Vagina (tissue), 2 donors: ENCODE data around the gene FAM209A. TPM values are rescaled to one million over a fixed set of nuclear protein-coding genes. Genes with fewer than 3 reads are reported as not detected.

Source experiments
- DNase-seq, 2 donors: peaks; one replicate each; pipeline ENCODE4 v3.0.0-alpha.2; 2017; ENCODE audit errors: extremely low spot score in 2 of 2
- H3K27ac ChIP-seq: fragments of 200-600 bp; sonication (generic); one replicate; pipeline ENCODE4 v1.5.1; 2019
- H3K27me3 ChIP-seq: fragments of 200-600 bp; sonication (generic); one replicate; pipeline ENCODE4 v1.5.1; 2019
- H3K36me3 ChIP-seq, 2 donors: fragments of 200-600 bp; sonication (generic); one replicate each; pipeline ENCODE4 v1.5.1; 2017 to 2019
- H3K4me1 ChIP-seq: fragments of 200-600 bp; sonication (generic); one replicate; pipeline ENCODE4 v1.5.1; 2019
- H3K4me3 ChIP-seq, 2 donors: fragments of 200-600 bp; sonication (generic); 1 replicate in 1 of 2; 2 replicates in 1 of 2; pipeline ENCODE4 v1.5.1; 2016 to 2019
- H3K9me3 ChIP-seq: fragments of 200-600 bp; sonication (generic); one replicate; pipeline ENCODE4 v1.5.1; 2019
- POLR2A ChIP-seq, 2 donors: fragments of 450-650 bp; IDR thresholded peaks; one replicate each; pipeline ENCODE4 v1.6.1; 2017; ENCODE audit warnings: antibody characterized with exemption in 2 of 2, mild to moderate bottlenecking in 2 of 2, moderate library complexity in 2 of 2
- POLR2AphosphoS5 ChIP-seq, 2 donors: sonication (generic); formaldehyde crosslinking; IDR thresholded peaks; one replicate each; pipeline ENCODE4 v1.9.0; 2017; ENCODE audit warnings: antibody characterized with exemption in 2 of 2, mild to moderate bottlenecking in 2 of 2, low read depth in 1 of 2; ENCODE audit not compliant: insufficient read depth in 1 of 2
- intact Hi-C: fragments of 100-400 bp; cut with DNase I; formaldehyde crosslinking; loops from one replicate; pipeline ENCODE4 v1.15.1; 2023
- total RNA-seq: library from RNA; depleted of rRNA; stranded (reverse); fragments of >200 nt; gene quantifications from one replicate; pipeline ENCODE4 v1.2.3, GENCODE V29; 2016
- TF ChIP-seq, protein P1 (sequence below), 3 experiments: fragments of 450-650 bp in 2 of 3; fragments of 200-600 bp in 1 of 3; sonication (generic) in 1 of 3; IDR thresholded peaks; one replicate each; pipeline ENCODE4 v1.5.1; 2017 to 2019; ENCODE audit warnings: antibody characterized with exemption in 3 of 3, mild to moderate bottlenecking in 2 of 3, moderate library complexity in 2 of 3

FAM209A gene
- total RNA-seq, 1 donor from 2014 or later: not detected

DNA sequence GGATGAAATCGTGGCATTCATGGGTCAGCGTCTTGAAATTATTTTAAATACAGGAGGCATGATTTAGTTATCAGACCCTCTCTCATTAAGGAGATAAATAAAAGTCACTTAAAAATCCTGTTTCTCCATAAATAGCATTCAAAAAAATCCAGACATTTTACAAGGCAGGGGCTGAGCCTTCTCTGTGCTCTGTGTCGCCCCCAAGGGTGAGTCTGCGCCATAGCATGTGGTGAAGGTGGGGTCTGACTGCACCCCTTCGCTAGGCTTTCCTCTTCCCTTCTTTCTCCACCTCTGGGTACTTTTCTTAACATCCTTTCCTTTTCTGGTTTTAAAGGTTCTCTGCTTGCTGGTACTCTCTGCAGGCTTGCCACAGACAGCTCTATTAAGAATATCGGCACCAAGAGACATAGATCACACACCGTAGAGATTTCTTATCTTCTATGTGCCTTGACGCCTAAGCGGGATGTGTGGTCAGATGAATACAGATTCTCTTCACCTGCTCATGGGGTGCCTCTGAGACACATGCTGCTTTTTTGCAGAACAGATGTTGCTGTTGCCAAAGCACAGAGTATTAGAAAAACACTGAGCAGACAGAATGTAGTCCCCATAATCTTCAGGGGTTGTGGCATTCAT, 20.1 kb upstream of the FAM209A start:
- Histone ChIP-seq H3K27ac (no peak overlapping the region), H3K9me3 (no peaks in the 10 kb centered on the region), H3K27me3 (no peaks in the 10 kb centered on the region), H3K4me1 (no peaks in the 10 kb centered on the region), H3K4me3 (no peak overlapping the region), H3K36me3 (peaks cover 0 to 10% of the 10 kb centered on the region in 2 donors)
- TF ChIP-seq POLR2A (IDR thresholded peaks at IDR 0.05) (no peak), POLR2AphosphoS5 (IDR thresholded peaks at IDR 0.05; ENCODE audit: insufficient read depth in 1 of 2, low read depth in 1 of 2) (no peak)
- TF ChIP-seq, protein P1, sequence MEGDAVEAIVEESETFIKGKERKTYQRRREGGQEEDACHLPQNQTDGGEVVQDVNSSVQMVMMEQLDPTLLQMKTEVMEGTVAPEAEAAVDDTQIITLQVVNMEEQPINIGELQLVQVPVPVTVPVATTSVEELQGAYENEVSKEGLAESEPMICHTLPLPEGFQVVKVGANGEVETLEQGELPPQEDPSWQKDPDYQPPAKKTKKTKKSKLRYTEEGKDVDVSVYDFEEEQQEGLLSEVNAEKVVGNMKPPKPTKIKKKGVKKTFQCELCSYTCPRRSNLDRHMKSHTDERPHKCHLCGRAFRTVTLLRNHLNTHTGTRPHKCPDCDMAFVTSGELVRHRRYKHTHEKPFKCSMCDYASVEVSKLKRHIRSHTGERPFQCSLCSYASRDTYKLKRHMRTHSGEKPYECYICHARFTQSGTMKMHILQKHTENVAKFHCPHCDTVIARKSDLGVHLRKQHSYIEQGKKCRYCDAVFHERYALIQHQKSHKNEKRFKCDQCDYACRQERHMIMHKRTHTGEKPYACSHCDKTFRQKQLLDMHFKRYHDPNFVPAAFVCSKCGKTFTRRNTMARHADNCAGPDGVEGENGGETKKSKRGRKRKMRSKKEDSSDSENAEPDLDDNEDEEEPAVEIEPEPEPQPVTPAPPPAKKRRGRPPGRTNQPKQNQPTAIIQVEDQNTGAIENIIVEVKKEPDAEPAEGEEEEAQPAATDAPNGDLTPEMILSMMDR (IDR thresholded peaks at IDR 0.05): no peak
- DNase-seq: no peak
- intact Hi-C loops: no loop called here

DNA sequence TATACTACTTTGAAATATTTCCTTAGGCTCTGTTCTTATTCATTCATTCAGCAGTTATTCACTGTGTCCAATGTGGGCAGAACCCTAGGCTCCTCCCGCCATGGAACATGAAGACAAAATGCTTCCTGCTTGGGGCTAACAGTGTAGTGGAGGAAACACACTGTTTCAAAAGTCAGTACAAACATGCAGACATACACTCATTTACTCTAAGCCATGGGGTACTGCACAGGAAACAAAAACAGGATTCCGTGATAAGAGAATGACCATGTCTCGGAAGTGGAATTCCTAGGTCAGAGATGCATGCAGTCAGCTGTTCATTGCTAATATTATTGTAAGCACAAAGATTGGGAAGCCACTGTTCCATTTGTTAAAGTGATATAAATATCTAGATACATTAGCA, 18.4 kb upstream of the FAM209A start:
- intact Hi-C loops: no loop called here
- DNase-seq: no peak
- no peaks in the 10 kb centered on the region for H3K36me3 ChIP-seq
- no peaks in the 10 kb centered on the region for H3K9me3 ChIP-seq
- TF ChIP-seq POLR2AphosphoS5 (IDR thresholded peaks at IDR 0.05; ENCODE audit: insufficient read depth in 1 of 2, low read depth in 1 of 2) (no peak), POLR2A (IDR thresholded peaks at IDR 0.05) (no peak)
- TF ChIP-seq, protein P1 (IDR thresholded peaks at IDR 0.05): no peak
- H3K27ac ChIP-seq: no peak overlapping the region
- H3K4me3 ChIP-seq: no peak overlapping the region
- H3K27me3 ChIP-seq: no peaks in the 10 kb centered on the region
- H3K4me1 ChIP-seq: no peaks in the 10 kb centered on the region

DNA sequence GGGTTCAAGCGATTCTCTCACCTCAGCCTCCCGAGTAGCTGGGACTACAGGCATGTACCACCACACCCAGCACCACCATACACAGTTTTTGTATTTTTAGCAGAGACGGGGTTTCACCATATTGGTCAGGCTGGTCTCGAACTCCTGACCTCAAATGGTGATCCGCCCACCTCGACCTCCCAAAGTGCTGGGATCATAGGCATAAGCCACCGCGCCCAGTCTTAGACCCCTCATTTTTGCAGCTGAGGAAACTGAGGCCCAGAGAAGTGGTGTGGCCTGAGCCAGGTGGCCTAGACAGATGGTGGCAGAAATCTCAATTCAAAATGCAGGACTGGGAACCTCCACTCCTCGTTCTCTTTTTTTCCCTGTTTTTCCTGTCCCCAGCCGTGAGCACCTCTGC, 12.6 kb upstream of the FAM209A start:
- intact Hi-C loops: no loop called here
- Histone ChIP-seq H3K9me3 (no peaks in the 10 kb centered on the region), H3K36me3 (peaks cover 0 to 21% of the 10 kb centered on the region in 2 donors), H3K4me1 (no peaks in the 10 kb centered on the region), H3K27ac (no peak overlapping the region), H3K27me3 (no peaks in the 10 kb centered on the region), H3K4me3 (no peak overlapping the region)
- DNase-seq: no peak
- no peak for TF ChIP-seq POLR2A (IDR thresholded peaks at IDR 0.05)
- TF ChIP-seq POLR2AphosphoS5 (IDR thresholded peaks at IDR 0.05; ENCODE audit: insufficient read depth in 1 of 2, low read depth in 1 of 2): no peak
- TF ChIP-seq, protein P1 (IDR thresholded peaks at IDR 0.05): no peak

DNA sequence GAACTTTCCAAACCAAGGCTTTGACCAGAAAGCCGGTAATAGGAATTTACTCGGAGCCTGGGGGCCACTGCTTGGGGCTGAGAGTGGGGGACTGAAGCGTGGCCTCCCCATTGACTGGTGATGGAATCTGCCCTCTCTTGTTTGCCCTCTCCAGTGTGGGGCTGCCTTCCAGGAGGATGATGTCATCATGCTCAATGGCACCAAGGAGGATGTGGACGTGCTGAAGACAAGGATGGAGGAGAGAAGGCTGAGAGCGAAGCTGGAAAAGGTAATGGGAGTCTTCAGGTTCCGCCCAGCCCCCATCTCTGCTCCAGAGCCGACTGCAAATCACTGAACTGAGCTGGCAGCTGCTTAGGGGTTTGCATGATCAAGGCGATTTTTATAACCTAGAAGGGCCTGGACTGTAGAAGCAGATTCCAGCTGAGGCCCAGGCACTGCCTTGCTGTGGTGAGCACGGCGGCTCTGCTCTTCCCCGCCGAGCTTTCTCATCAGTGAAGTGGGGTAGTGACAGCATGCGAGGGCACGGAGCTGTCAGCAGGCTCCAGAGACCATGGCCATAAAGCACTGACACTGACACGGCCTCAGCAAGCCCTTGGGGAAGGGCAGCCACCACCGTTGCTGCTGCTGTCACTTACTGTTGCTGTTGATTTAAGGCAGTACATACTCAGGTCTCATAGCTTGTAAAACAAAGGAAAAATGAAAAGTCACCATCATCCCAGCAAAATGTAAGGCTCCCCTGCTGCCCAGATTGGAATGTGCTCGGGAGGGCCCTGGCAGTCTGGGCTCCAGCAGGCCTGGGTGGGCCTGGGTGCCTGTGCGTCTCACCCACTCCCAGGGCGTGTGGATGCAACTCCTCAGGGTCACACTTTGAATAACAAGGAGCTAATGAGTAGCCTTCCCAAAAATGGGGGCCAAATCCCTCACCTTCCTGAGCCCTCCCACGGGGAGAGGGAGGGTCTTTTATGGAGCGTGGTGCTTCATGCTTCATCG, 11.1 kb upstream of the FAM209A start:
- Histone ChIP-seq H3K4me3 (no peak overlapping the region), H3K4me1 (no peaks in the 10 kb centered on the region), H3K27me3 (no peaks in the 10 kb centered on the region), H3K36me3 (peaks cover 4 to 36% of the 10 kb centered on the region in 2 donors), H3K27ac (no peak overlapping the region), H3K9me3 (no peaks in the 10 kb centered on the region)
- intact Hi-C loops: no loop called here
- no peak for DNase-seq
- TF ChIP-seq POLR2AphosphoS5 (IDR thresholded peaks at IDR 0.05; ENCODE audit: insufficient read depth in 1 of 2, low read depth in 1 of 2): no peak
- TF ChIP-seq POLR2A (IDR thresholded peaks at IDR 0.05): no peak
- TF ChIP-seq, protein P1 (IDR thresholded peaks at IDR 0.05): no peak
